ENCODE measurements around the gene CKS1B. TPM values are rescaled to one million over a fixed set of nuclear protein-coding genes. Genes with fewer than 3 reads are reported as not detected.
"Not testable (repeated sequence)": the region's sequence is repeated elsewhere in the genome, so short reads cannot be mapped to it uniquely, and the experiment has no call there.

Gene CKS1B
- total and polyA plus RNA-seq, 10 donors, result 15.7 to 51.5 (median 27.5) TPM

GRCh38 chr1:154974808-154975408 is 427 bp downstream of the CKS1B start:
- TF ChIP-seq POLR2A (IDR thresholded peaks at IDR 0.05) (peak in 1 of 3 donors; percentile 90), CTCF (IDR thresholded peaks at IDR 0.05 in 8 of 11, conservative IDR thresholded peaks at IDR 0.05 in 3 of 11) (no peak), POLR2AphosphoS5 (IDR thresholded peaks at IDR 0.05) (peak in 2 of 3 donors; percentile 87 to 89)
- WGBS, 5 donors, result 0% methylated on average over 30 of the region's 30 CpGs
- DNase-seq, result peak; percentile 96

GRCh38 chr1:154975409-154976059 is 1.1 kb downstream of the CKS1B start:
- intact Hi-C loops (cut with DNase I; ENCODE audit: low total_unique reads), result no loop called here
- Histone ChIP-seq H3K27me3 (replicated peaks in 1 of 7) (no peaks in the 10 kb centered on the region), H3K27ac (peak overlapping the region; percentile 88 to 100 (median 98)), H3K36me3 (peaks cover 0 to 24% (median 0%) of the 10 kb centered on the region in 6 donors), H3K4me3 (peak overlapping the region; percentile 40 to 81 (median 64)), H3K4me1 (peaks cover 29 to 63% (median 40%) of the 10 kb centered on the region in 6 donors), H3K9me3 (no peaks in the 10 kb centered on the region)
- TF ChIP-seq CTCF (IDR thresholded peaks at IDR 0.05 in 8 of 11, conservative IDR thresholded peaks at IDR 0.05 in 3 of 11) (no peak), POLR2A (IDR thresholded peaks at IDR 0.05) (peak in 1 of 3 donors; percentile 8), POLR2AphosphoS5 (IDR thresholded peaks at IDR 0.05) (peak; percentile 33 to 71 (median 65))
- DNase-seq, result peak; percentile 92
- 0% methylated on average over 24 of the region's 24 CpGs for whole genome bisulfite sequencing, 5 donors

More at GRCh38 chr1:154974808-154975408, 427 bp downstream of the CKS1B start:
- Histone ChIP-seq H3K27me3 (replicated peaks in 1 of 7) (no peaks in the 10 kb centered on the region), H3K4me3 (peak overlapping the region; percentile 40 to 81 (median 64)), H3K36me3 (peaks cover 0 to 23% (median 0%) of the 10 kb centered on the region in 6 donors), H3K4me1 (peaks cover 29 to 69% (median 47%) of the 10 kb centered on the region in 6 donors), H3K9me3 (no peaks in the 10 kb centered on the region), H3K27ac (peak overlapping the region; percentile 88 to 100 (median 98))
- intact Hi-C loops (cut with DNase I; ENCODE audit: low total_unique reads), result no loop called here

- Histone ChIP-seq H3K27ac (peak overlapping the region in 3 of 8 donors; percentile 13 to 99 (median 23)), H3K36me3 (peaks cover 0 to 20% (median 0%) of the 10 kb centered on the region in 6 donors), H3K4me1 (peaks cover 8 to 52% (median 28%) of the 10 kb centered on the region in 6 donors)
- H3K9me3 ChIP-seq; intact Hi-C loops (cut with DNase I; ENCODE audit: low total_unique reads); H3K4me3 ChIP-seq; DNase-seq; H3K27me3 ChIP-seq (replicated peaks in 1 of 7): not testable (repeated sequence)
- 49 to 57% (median 49%) methylated on average over 3 of the region's 3 CpGs for WGBS, 5 donors
Measured at GRCh38 chr1:154977762-154978161, 3.3 kb downstream of the CKS1B start.

GRCh38 chr1:154978360-154978759 is 3.9 kb downstream of the CKS1B start:
- no peaks in the 10 kb centered on the region for H3K9me3 ChIP-seq
- whole genome bisulfite sequencing, 5 donors, result 90 to 99% (median 92%) methylated on average over 3 of the region's 3 CpGs
- no peaks in the 10 kb centered on the region for H3K27me3 ChIP-seq (replicated peaks in 1 of 7)
- peaks cover 3 to 50% (median 24%) of the 10 kb centered on the region in 6 donors for H3K4me1 ChIP-seq
- TF ChIP-seq CTCF (IDR thresholded peaks at IDR 0.05 in 8 of 11, conservative IDR thresholded peaks at IDR 0.05 in 3 of 11) (no peak), POLR2AphosphoS5 (IDR thresholded peaks at IDR 0.05) (no peak), POLR2A (IDR thresholded peaks at IDR 0.05) (no peak)
- H3K27ac ChIP-seq, result no peak overlapping the region
- no peak for DNase-seq
- H3K36me3 ChIP-seq, result peaks cover 0 to 20% (median 0%) of the 10 kb centered on the region in 6 donors
- H3K4me3 ChIP-seq, result no peak overlapping the region
- intact Hi-C loops (cut with DNase I; ENCODE audit: low total_unique reads), result no loop called here

Measured in spleen (tissue), 11 donors.